ENCODE data around the gene OR4K14. TPM values are rescaled to one million over a fixed set of nuclear protein-coding genes. Genes with fewer than 3 reads are reported as not detected.

Gene OR4K14
- total and polyA plus RNA-seq, 2 of the 4 experiments (the other 2 are of a cell fraction), result not detected

GRCh38 chr14:20008156-20008555 is 11.0 kb downstream of the OR4K14 start:
- Histone ChIP-seq H2BK15ac (ENCODE audit: low read depth, low read length) (no peak overlapping the region), H4K5ac (ENCODE audit: low read depth, low read length) (no peak overlapping the region), H4K8ac (ENCODE audit: low read depth in 2 of 2, low read length in 2 of 2) (no peak overlapping the region), H2BK120ac (ENCODE audit: low read depth, low read length) (no peak overlapping the region), H3K14ac (replicated peaks; ENCODE audit: low read depth, low read length) (no peak overlapping the region), H3K9me1 (ENCODE audit: insufficient read depth, low read length) (no peaks in the 10 kb centered on the region), H2AFZ (replicated peaks; ENCODE audit: low read length, poor library complexity) (no peak overlapping the region), H3K4ac (ENCODE audit: low read depth, low read length) (no peak overlapping the region), H3K36me3 (ENCODE audit: control insufficient read depth, insufficient read depth, low read length) (no peaks in the 10 kb centered on the region), H2BK20ac (ENCODE audit: low read depth, low read length) (no peak overlapping the region), H2AK9ac (replicated peaks; ENCODE audit: low read depth, low read length, poor library complexity) (no peak overlapping the region), H3K4me2 (ENCODE audit: low read depth, low read length) (no peak overlapping the region), H3K18ac (ENCODE audit: low read depth, low read length) (no peak overlapping the region), H3K9me3 (ENCODE audit: control insufficient read depth, insufficient read depth, low read length) (0 out of 2 replicates have a peak, but pooled peaks cover 2% of the 10 kb centered on the region), H3K27ac (ENCODE audit: insufficient read depth, low read length) (no peak overlapping the region), H3K56ac (ENCODE audit: extremely low read depth, insufficient read depth, low read length) (no peak overlapping the region), H3K9ac (ENCODE audit: low read depth, low read length) (no peak overlapping the region), H3K23ac (ENCODE audit: low read depth, low read length) (no peak overlapping the region), H4K91ac (ENCODE audit: insufficient read depth, low read depth, low read length) (no peak overlapping the region), H3K4me1 (ENCODE audit: control insufficient read depth, insufficient read depth, low read length) (no peaks in the 10 kb centered on the region), H2BK5ac (ENCODE audit: low read depth, low read length, poor library complexity, severe bottlenecking) (no peak overlapping the region), H2AK5ac (ENCODE audit: low read depth, low read length) (no peak overlapping the region), H3K79me1 (ENCODE audit: low read depth in 1 of 2, low read length in 2 of 2) (no peaks in the 10 kb centered on the region), H3K4me3 (ENCODE audit: insufficient read depth, low read depth, low read length) (no peak overlapping the region), H4K20me1 (ENCODE audit: insufficient read depth, low read length) (no peaks in the 10 kb centered on the region), H3K27me3 (ENCODE audit: control insufficient read depth, insufficient read depth, low read length) (no peaks in the 10 kb centered on the region)
- intact Hi-C loops (cut with micrococcal nuclease), result no loop called here
- DNase-seq (no peak), ATAC-seq (ENCODE audit: low read depth) (no peak)
- POLR2A ChIA-PET (ENCODE audit: unreplicated experiment), result no interaction called here
- dilution Hi-C loops (cut with HindIII; ENCODE audit: low sequenced_read_pairs, unreplicated experiment), result no loop called here
- in situ Hi-C loops (cut with MboI; ENCODE audit: low sequenced_read_pairs), result no loop called here
- no TSS peak for BruUV-seq (replicated peaks)
- TF ChIP-seq POLR2A (IDR thresholded peaks at IDR 0.05; ENCODE audit: low read depth, low read length) (no peak), MXI1 (IDR thresholded peaks at IDR 0.05; ENCODE audit: borderline replicate concordance, low read depth, low read length) (no peak), SMC3 (IDR thresholded peaks at IDR 0.05; ENCODE audit: low read depth, low read length) (no peak), NFE2L2 (IDR thresholded peaks at IDR 0.05; ENCODE audit: low read depth, low read length) (no peak), RCOR1 (IDR thresholded peaks at IDR 0.05; ENCODE audit: insufficient replicate concordance, low read length) (no peak), FOS (IDR thresholded peaks at IDR 0.05; ENCODE audit: low read depth, low read length) (no peak), USF2 (IDR thresholded peaks at IDR 0.05; ENCODE audit: low read depth, low read length) (no peak), RAD21 (IDR thresholded peaks at IDR 0.05; ENCODE audit: low read length) (no peak), CHD1 (IDR thresholded peaks at IDR 0.05; ENCODE audit: low read depth, low read length) (no peak), BHLHE40 (IDR thresholded peaks at IDR 0.05; ENCODE audit: low read depth, low read length) (no peak), MAZ (IDR thresholded peaks at IDR 0.05; ENCODE audit: borderline replicate concordance, low read depth, low read length) (no peak), RFX5 (IDR thresholded peaks at IDR 0.05; ENCODE audit: low read depth, low read length) (no peak), CEBPB (IDR thresholded peaks at IDR 0.05; ENCODE audit: low read depth, low read length) (no peak), MAFK (IDR thresholded peaks at IDR 0.05; ENCODE audit: low read depth, low read length) (no peak)
- TF ChIP-seq, protein P1, sequence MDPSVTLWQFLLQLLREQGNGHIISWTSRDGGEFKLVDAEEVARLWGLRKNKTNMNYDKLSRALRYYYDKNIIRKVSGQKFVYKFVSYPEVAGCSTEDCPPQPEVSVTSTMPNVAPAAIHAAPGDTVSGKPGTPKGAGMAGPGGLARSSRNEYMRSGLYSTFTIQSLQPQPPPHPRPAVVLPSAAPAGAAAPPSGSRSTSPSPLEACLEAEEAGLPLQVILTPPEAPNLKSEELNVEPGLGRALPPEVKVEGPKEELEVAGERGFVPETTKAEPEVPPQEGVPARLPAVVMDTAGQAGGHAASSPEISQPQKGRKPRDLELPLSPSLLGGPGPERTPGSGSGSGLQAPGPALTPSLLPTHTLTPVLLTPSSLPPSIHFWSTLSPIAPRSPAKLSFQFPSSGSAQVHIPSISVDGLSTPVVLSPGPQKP (IDR thresholded peaks at IDR 0.05; ENCODE audit: borderline replicate concordance, low read depth, low read length), result no peak
- TF ChIP-seq, protein P2, sequence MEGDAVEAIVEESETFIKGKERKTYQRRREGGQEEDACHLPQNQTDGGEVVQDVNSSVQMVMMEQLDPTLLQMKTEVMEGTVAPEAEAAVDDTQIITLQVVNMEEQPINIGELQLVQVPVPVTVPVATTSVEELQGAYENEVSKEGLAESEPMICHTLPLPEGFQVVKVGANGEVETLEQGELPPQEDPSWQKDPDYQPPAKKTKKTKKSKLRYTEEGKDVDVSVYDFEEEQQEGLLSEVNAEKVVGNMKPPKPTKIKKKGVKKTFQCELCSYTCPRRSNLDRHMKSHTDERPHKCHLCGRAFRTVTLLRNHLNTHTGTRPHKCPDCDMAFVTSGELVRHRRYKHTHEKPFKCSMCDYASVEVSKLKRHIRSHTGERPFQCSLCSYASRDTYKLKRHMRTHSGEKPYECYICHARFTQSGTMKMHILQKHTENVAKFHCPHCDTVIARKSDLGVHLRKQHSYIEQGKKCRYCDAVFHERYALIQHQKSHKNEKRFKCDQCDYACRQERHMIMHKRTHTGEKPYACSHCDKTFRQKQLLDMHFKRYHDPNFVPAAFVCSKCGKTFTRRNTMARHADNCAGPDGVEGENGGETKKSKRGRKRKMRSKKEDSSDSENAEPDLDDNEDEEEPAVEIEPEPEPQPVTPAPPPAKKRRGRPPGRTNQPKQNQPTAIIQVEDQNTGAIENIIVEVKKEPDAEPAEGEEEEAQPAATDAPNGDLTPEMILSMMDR (conservative IDR thresholded peaks at IDR 0.05; ENCODE audit: low read depth, low read length), result no peak
- CTCF ChIA-PET, result no interaction called here
